GM12878 (cell line): ENCODE measurements around the gene TNNT3. TPM values are rescaled to one million over a fixed set of nuclear protein-coding genes. Genes with fewer than 3 reads are reported as not detected.

ENCODE experiments used
- ATAC-seq: fragments of 200-7000 bp; cut with Tn5 transposase; 3 replicates; pipeline ENCODE4 v1.9.1; 2020; ENCODE audit warnings: mild to moderate bottlenecking, moderate library complexity
- BruUV-seq: library from RNA; stranded (reverse); fragments of 400-500 nt; replicated peaks from 2 replicates; lab custom pipeline; 2021; lab: Mats Ljungman, UMichigan
- CTCF ChIA-PET: fragments of 300-600 bp; sonication (Branson Sonifier 250); formaldehyde crosslinking; extraction: SDS; loops from one replicate; lab custom pipeline; 2021; ENCODE audit warnings: inconsistent platforms; lab: Yijun Ruan, JAX
- POLR2A ChIA-PET: fragments of 350-600 bp; formaldehyde crosslinking; extraction: SDS; loops from one replicate; lab custom pipeline; 2021; ENCODE audit warnings: inconsistent platforms; lab: Charles Lee
- RAD21 ChIA-PET: fragments of 300-600 bp; sonication (Branson Sonifier 250); formaldehyde crosslinking; loops from one replicate; lab custom pipeline; 2023; ENCODE audit warnings: antibody characterized with exemption; ENCODE audit not compliant: unreplicated experiment; lab: Charles Lee
- SMC1A ChIA-PET: fragments of 300-600 bp; sonication (Branson Sonifier 250); formaldehyde crosslinking; loops from one replicate; lab custom pipeline; 2023; ENCODE audit not compliant: unreplicated experiment, uncharacterized antibody; lab: Charles Lee
- DNase-seq: peaks from one replicate; pipeline ENCODE4 v3.0.0-alpha.2; 2011; ENCODE audit warnings: low read depth, low spot score
- FAIRE-seq: peaks from 3 replicates; lab custom pipeline; 2011; peaks lifted over from hg19 to GRCh38; lab: Jason Lieb, UNC
- H2AFZ ChIP-seq: 2 replicates; pipeline ENCODE4 v1.6.0; 2011; ENCODE audit warnings: low read depth, low read length, control low read depth; ENCODE audit not compliant: control insufficient read depth
- H3K27ac ChIP-seq: 2 replicates; pipeline ENCODE4 v1.5.1; 2011; ENCODE audit warnings: control low read depth; ENCODE audit not compliant: control insufficient read depth, insufficient read depth
- H3K27me3 ChIP-seq, 2 experiments: replicated peaks in 1 of 2; 2 replicates each; pipeline versions ENCODE4 v1.6.0 to v1.6.1; 2011; ENCODE audit warnings: low read length in 1 of 2; ENCODE audit not compliant: control insufficient read depth in 2 of 2, insufficient read depth in 2 of 2
- H3K36me3 ChIP-seq, 2 experiments: 2 replicates each; pipeline ENCODE4 v1.5.1; 2011; ENCODE audit warnings: low read length in 1 of 2; ENCODE audit not compliant: control insufficient read depth in 2 of 2, insufficient read depth in 2 of 2
- H3K4me1 ChIP-seq: 2 replicates; pipeline ENCODE4 v1.6.1; 2011; ENCODE audit warnings: mild to moderate bottlenecking, low read length, moderate library complexity, mixed read lengths; ENCODE audit not compliant: control insufficient read depth, insufficient read depth
- H3K4me2 ChIP-seq: 2 replicates; pipeline ENCODE4 v1.6.0; 2011; ENCODE audit warnings: control low read depth; ENCODE audit not compliant: control insufficient read depth, insufficient read depth
- H3K4me3 ChIP-seq: fragments of 200-600 bp; sonication (generic); 2 replicates; pipeline ENCODE4 v1.5.1; 2016
- H3K79me2 ChIP-seq: 2 replicates; pipeline ENCODE4 v1.6.0; 2011; ENCODE audit warnings: low read length; ENCODE audit not compliant: control insufficient read depth, insufficient read depth
- H3K9ac ChIP-seq: 2 replicates; pipeline ENCODE4 v1.8.0; 2011; ENCODE audit warnings: low read length, control low read depth, mixed read lengths; ENCODE audit not compliant: control insufficient read depth, insufficient read depth
- H3K9me3 ChIP-seq: replicated peaks from 3 replicates; pipeline ENCODE4 v1.5.1; 2011; ENCODE audit warnings: mild to moderate bottlenecking, low read length; ENCODE audit not compliant: control insufficient read depth, insufficient read depth
- H4K20me1 ChIP-seq: 2 replicates; pipeline ENCODE4 v1.6.0; 2011; ENCODE audit not compliant: control insufficient read depth, insufficient read depth
- BCL3 ChIP-seq: IDR thresholded peaks from 2 replicates; pipeline ENCODE4 v1.6.1; 2011; ENCODE audit warnings: borderline replicate concordance, low read depth, mild to moderate bottlenecking, moderate library complexity, low read length; ENCODE audit not compliant: insufficient read depth, poor library complexity, severe bottlenecking
- CBX3 ChIP-seq: fragments of 200-600 bp; sonication (generic); IDR thresholded peaks from 2 replicates; pipeline ENCODE4 v1.6.1; 2016; ENCODE audit warnings: low read depth, borderline replicate concordance
- CREM ChIP-seq: IDR thresholded peaks from 2 replicates; pipeline ENCODE4 v1.6.1; 2014; ENCODE audit warnings: antibody characterized with exemption, low read depth
- E2F8 ChIP-seq: fragments of 450-650 bp; IDR thresholded peaks from 2 replicates; pipeline ENCODE4 v1.6.1; 2018; ENCODE audit warnings: mild to moderate bottlenecking, low read depth, moderate library complexity; ENCODE audit not compliant: partially characterized antibody
- JUNB ChIP-seq: IDR thresholded peaks from 2 replicates; pipeline ENCODE4 v1.6.1; 2016; ENCODE audit warnings: antibody characterized with exemption, mild to moderate bottlenecking
- MEF2B ChIP-seq: fragments of 450-650 bp; IDR thresholded peaks from 2 replicates; pipeline ENCODE4 v1.6.1; 2018; ENCODE audit warnings: mild to moderate bottlenecking, moderate library complexity; ENCODE audit not compliant: partially characterized antibody, poor library complexity, severe bottlenecking
- NR2F1 ChIP-seq: fragments of 450-650 bp; conservative IDR thresholded peaks from 2 replicates; pipeline ENCODE4 v1.6.1; 2017; ENCODE audit warnings: mild to moderate bottlenecking
- POU2F2 ChIP-seq: IDR thresholded peaks from 3 replicates; pipeline ENCODE4 v1.6.1; 2011; ENCODE audit warnings: low read depth, mild to moderate bottlenecking, low read length, borderline replicate concordance
- RB1 ChIP-seq: fragments of 450-650 bp; formaldehyde crosslinking; IDR thresholded peaks from 2 replicates; pipeline ENCODE4 v1.6.1; 2017; ENCODE audit warnings: mild to moderate bottlenecking, borderline replicate concordance
- RBBP5 ChIP-seq: fragments of 200-600 bp; sonication (generic); conservative IDR thresholded peaks from 2 replicates; pipeline ENCODE4 v1.6.1; 2016
- STAT1 ChIP-seq: fragments of 450-650 bp; conservative IDR thresholded peaks from 2 replicates; pipeline ENCODE4 v1.6.1; 2014; ENCODE audit warnings: antibody characterized with exemption, mild to moderate bottlenecking
- USF2 ChIP-seq: IDR thresholded peaks from 2 replicates; pipeline ENCODE4 v1.6.1; 2011; ENCODE audit warnings: low read depth, low read length, improper control_type of control experiment, borderline replicate concordance
- ZNF217 ChIP-seq: fragments of 450-650 bp; IDR thresholded peaks from 2 replicates; pipeline ENCODE4 v1.6.1; 2017; ENCODE audit warnings: antibody characterized with exemption, mild to moderate bottlenecking
- ZNF592 ChIP-seq: fragments of 450-650 bp; IDR thresholded peaks from 2 replicates; pipeline ENCODE4 v1.6.1; 2017; ENCODE audit warnings: mild to moderate bottlenecking, moderate library complexity
- WGBS: methylation state at CpG from one replicate; pipeline ENCODE4 v1.1.6; 2016; ENCODE audit warnings: low lambda C conversion rate; ENCODE audit not compliant: insufficient replicate concordance, insufficient coverage; ENCODE audit errors: missing lambda C conversion rate; 5-methylcytosine and 5-hydroxymethylcytosine counted together
- in situ Hi-C: fragments of 300-500 bp; cut with MboI; formaldehyde crosslinking; loops from 9 replicates; pipeline ENCODE4 v1.14.3; 2018; ENCODE audit warnings: mixed read lengths
- intact Hi-C: fragments of 100-400 bp; cut with micrococcal nuclease; formaldehyde crosslinking; loops from one replicate; pipeline ENCODE4 v1.14.2; 2022; ENCODE audit not compliant: unreplicated experiment
- polyA plus RNA-seq, 11 experiments: library from polyadenylated mRNA; depleted of rRNA in 4 of 11; unstranded in 6 of 11; stranded (reverse) in 5 of 11; fragments of >200 nt; fragmentation: Nextera tagmentation in 4 of 11; fragmentation: Illumina TruSeq in 1 of 11; extraction: Ambion mirVana in 4 of 11; extraction: Trizol in 1 of 11; gene quantifications; 1 replicate in 1 of 11; 2 replicates in 10 of 11; pipeline versions ENCODE4 v1.2.1 to v1.2.3, GENCODE V29; 2011 to 2016; ENCODE audit warnings: inconsistent platforms in 2 of 11, missing spikeins in 2 of 11, low read depth in 1 of 11
- total RNA-seq, 4 experiments: library from RNA; depleted of rRNA in 3 of 4; stranded (reverse); fragments of >200 nt in 3 of 4; fragmentation: Illumina TruSeq in 1 of 4; extraction: Trizol in 1 of 4; gene quantifications; 2 replicates each; pipeline versions ENCODE4 v1.2.1 to v1.2.3, GENCODE V29; 2013 to 2021

TNNT3 gene
- total and polyA plus RNA-seq, 10 of the 15 experiments (the other 5 are each of a cell fraction or from before 2014, with no cell fraction given): 0.40 to 0.50 TPM; not detected in 8

GRCh38 chr11:1888347-1888753 is 31.2 kb upstream of the TNNT3 start:
- no TSS peak for BruUV-seq
- in situ Hi-C loops: no loop called here
- peaks cover 29 to 40% of the 10 kb centered on the region in 2 experiments for H3K36me3 ChIP-seq
- H2AFZ ChIP-seq: no peak overlapping the region
- no peak overlapping the region for H3K4me2 ChIP-seq
- no peak overlapping the region for H3K9ac ChIP-seq
- ChIA-PET CTCF (no interaction called here), SMC1A (interaction anchor here (0.6 kb wide), 1 partner anchor 60 kb away, joined by 3 read pairs; no protein-coding TSS in a partner anchor), RAD21 (no interaction called here), POLR2A (no interaction called here)
- no peaks in the 10 kb centered on the region for H3K27me3 ChIP-seq
- H4K20me1 ChIP-seq: peaks cover 2% of the 10 kb centered on the region; the same call in 1 of the 2 replicates
- no peaks in the 10 kb centered on the region for H3K4me1 ChIP-seq
- intact Hi-C loops: loop anchor here (5.0 kb wide), 1 partner anchor 51 kb away; the partner anchor contains the start of gene TNNI2
- no peak overlapping the region for H3K27ac ChIP-seq
- H3K4me3 ChIP-seq: no peak overlapping the region
- H3K79me2 ChIP-seq: no peaks in the 10 kb centered on the region
- ATAC-seq (no peak), FAIRE-seq (no peak), DNase-seq (no peak)
- no peaks in the 10 kb centered on the region for H3K9me3 ChIP-seq
- WGBS: 83% methylated on average over 9 of the region's 9 CpGs
- TF ChIP-seq STAT1 (no peak), POU2F2 (no peak), CREM (no peak), E2F8 (no peak), BCL3 (no peak), USF2 (no peak), ZNF592 (no peak), MEF2B (no peak), ZNF217 (no peak), CBX3 (no peak), JUNB (no peak), RB1 (no peak), RBBP5 (no peak), NR2F1 (no peak)
